GM18508 (cell line): Measurements from ENCODE around the gene SGCA.

ENCODE experiments used
- ATAC-seq: cut with Tn5 transposase; IDR thresholded peaks from one replicate; pipeline ENCODE4 v1.9.1; 2021; ENCODE audit warnings: moderate number of reproducible peaks; ENCODE audit not compliant: insufficient read depth, unreplicated experiment

Gene SGCA

DNA sequence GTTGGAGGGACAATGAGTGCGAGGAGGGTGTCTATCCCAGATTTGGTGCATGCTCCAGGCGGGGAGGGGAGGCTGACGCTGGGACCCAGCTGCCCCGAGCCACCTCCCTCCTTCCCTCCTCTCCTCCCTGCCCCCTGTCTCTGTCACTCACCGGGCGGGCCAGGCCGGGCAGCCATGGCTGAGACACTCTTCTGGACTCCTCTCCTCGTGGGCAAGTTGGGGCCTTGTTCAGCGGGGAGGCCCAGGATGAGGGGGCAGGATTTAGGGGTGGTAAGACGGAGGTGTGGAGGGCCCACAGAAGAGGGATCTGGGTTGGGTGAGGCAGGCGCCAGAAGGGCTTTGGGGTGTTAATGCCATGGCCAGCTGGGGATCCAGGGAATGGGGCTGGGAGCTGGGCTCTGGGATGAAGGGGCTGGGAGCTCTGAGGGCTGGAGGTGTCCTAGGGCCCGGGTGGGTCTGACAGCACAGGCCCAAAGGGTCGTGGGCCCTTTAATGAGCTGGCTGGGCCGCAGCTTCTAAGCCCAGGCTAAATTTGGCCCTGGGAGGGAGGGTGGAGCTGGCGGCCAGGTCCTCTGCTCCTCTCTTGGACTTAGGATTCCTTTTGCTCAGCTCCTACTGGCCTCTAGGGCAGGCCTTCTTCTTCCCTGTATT, at the start of gene SGCA:
Gene SGCA (plus strand): TSS at position 139 of the 651 bp plus-strand sequence. CDS start 36 bp downstream, at position 175.
- ATAC-seq = no peak

- no peak for ATAC-seq
These were observed 48.4 kb upstream of the SGCA start for GRCh38 chr17:50117202-50118051.

GRCh38 chr17:50118076-50118827, 47.6 kb upstream of the SGCA start:
- no peak for ATAC-seq

DNA sequence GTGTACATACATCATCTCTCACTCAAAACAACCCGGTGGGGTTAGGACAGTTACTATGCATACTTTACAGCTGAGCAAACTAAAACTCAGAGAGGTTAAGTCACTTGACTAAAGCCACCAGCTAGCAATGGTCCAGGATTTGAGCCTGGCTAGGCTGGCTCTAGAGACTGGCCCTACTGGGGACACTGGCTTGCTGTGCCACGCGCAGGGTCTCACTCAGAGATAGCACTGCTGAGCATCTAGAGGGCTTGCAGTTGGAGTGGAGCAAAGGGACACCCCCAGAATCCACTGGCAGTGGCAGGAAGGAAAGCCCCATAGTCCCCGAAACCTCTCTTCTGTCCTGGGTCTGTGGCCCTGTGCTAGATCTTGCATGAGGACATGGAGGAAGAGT, 47.0 kb upstream of the SGCA start:
- no peak for ATAC-seq

- no peak for ATAC-seq
These were observed 45.1 kb upstream of the SGCA start for GRCh38 chr17:50120475-50121253.

- no peak for ATAC-seq
These were observed 42.9 kb upstream of the SGCA start for GRCh38 chr17:50122945-50123344.

GRCh38 chr17:50123649-50124349, 42.0 kb upstream of the SGCA start:
- ATAC-seq = no peak

DNA sequence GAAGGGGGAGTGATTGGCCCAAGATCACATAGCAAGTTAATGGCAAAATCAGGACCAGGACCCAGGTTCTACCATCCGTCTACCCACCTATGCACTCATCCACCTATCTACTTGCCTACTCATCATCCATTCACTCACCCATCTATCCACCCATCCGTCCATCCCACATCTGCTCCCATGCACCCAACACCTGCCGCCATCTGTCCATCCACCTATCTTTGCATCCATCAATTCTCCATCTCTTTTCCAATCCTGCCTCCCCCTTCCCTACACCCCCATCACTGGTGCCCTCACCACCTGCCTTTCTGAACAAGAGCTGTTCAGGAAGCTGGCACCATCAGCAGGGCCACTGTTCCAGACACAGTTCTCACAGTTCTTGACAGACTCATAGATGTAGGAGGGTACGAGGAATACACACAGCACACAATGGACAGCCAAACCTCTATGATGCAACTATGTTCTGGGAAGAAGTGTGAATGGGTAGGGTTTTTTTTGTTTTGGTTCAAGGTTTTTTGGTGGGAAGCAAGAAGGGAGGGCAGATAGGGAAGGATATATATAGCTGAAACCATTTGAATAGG, 40.3 kb upstream of the SGCA start:
- no peak for ATAC-seq

- no peak for ATAC-seq
These were observed 38.0 kb upstream of the SGCA start for GRCh38 chr17:50127697-50128361.

- ATAC-seq = no peak
These were observed 37.1 kb upstream of the SGCA start for GRCh38 chr17:50128441-50129352.

GRCh38 chr17:50129353-50129727, 36.5 kb upstream of the SGCA start:
- no peak for ATAC-seq

DNA sequence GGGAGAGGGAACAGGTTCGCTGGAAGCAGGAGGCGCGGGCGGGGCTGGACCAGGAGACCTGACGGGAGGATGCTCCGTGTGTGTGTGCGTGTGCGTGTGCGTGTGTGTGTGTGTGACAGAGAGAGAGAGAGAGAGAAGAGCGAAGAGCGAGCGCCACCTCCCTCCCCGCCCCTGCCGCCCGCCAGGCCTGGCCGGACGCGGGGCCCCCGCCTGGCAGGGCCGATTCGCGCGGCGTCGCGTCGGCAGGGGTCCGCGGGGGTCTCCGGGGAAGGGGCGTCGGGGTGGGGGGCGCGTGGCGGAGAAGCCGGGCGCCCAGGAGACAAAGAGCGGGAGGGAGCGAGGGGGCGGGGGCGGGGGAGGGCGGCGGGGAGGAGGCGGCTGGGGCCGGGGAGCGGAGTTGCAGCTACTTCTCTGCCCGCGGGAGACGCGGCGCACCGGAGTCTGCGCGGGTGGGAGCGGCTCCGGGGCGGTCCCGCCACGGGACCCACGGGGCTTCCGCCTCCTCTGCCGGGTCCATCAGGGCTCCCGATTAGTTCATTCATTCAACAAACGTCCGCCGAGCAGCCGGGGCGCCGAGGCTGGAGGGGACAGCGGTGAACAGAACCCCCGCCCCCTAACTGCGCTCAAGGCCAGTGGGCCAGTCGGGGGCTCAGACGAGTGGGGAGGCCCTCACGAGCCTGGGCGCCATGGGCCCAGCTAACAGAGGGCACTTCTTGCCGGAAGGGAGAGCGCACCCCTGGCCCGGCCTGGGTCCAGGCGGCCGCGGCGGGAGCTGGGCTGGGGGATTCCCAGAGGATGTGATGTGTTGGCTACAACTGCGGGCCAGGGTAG, 35.9 kb upstream of the SGCA start, which contains the start of gene SAMD14:
Gene SAMD14 (minus strand): TSS at position 433 of the 831 bp plus-strand sequence. CDS start 5,201 bp downstream, outside the sequence.
- ATAC-seq = no peak

DNA sequence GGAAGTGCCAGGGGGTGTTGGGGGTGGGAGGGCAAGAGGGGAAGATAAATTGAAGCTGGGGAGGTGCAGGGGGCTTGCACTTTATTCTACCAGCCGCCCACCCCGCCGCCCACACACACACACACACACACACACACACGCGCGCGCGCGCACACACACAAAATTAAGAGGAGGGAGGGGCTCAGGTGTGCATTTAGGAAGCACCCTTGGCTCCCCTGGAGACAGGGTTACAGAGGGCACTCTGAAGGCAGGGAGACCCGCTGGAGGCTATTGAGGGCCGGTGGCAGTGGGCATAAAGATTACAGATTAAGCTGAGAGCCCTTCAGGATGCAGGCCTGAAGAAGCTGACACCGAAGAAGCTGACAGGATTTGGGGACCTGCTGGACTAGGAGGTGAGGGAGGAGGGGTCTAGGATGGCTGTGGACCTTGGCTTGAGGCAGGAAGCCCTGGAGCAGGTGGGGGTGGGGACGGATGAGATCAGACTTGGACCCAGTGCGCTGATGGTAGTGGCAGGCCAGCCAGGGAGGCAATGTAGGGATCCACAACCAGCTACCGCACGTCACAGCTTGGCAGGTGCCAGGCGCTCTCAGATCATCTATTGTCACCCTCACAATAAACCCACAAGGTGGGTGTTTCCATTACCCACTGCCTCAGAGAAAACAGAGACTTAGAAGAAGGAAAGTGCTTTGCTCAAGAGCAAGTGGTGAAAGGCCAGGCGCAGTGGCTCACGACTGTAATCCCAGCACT, 35.1 kb upstream of the SGCA start:
- ATAC-seq = no peak

DNA sequence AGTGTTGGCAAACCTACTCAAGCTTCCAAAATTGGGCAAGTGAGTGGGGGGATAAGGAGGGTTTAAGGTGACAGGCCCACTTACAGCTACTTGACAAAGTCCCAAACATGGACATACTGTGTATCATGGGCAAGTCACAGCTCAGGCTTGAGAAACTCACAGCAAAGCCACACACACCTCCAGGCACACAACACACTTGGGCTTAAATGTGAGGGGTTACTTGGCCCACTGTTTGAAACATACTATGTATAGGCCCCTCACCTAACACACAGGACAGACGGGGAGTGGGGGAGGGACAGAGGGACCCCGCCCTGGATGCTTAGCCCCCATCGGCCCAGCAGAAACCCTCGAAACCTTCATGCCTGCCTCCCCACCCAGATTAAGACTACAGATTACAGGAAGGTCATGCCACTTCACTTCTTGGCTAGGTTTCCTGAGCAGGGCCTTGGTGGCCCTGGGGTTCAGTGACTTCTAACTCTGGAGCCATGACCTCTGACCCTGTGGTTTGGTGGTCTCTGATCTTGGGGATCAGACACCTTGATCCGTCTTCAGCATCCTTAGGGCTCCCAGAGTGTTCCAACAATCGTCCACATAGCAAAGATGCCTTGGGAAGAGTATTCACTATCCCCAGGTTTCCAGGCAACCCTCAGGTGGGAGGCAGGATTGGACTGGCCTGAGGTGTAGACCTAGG, 33.6 kb upstream of the SGCA start:
- no peak for ATAC-seq

- ATAC-seq = no peak
These were observed 32.6 kb upstream of the SGCA start for GRCh38 chr17:50133028-50133768.
